Measurements from ENCODE around the gene DHRS9.

Gene DHRS9

DNA sequence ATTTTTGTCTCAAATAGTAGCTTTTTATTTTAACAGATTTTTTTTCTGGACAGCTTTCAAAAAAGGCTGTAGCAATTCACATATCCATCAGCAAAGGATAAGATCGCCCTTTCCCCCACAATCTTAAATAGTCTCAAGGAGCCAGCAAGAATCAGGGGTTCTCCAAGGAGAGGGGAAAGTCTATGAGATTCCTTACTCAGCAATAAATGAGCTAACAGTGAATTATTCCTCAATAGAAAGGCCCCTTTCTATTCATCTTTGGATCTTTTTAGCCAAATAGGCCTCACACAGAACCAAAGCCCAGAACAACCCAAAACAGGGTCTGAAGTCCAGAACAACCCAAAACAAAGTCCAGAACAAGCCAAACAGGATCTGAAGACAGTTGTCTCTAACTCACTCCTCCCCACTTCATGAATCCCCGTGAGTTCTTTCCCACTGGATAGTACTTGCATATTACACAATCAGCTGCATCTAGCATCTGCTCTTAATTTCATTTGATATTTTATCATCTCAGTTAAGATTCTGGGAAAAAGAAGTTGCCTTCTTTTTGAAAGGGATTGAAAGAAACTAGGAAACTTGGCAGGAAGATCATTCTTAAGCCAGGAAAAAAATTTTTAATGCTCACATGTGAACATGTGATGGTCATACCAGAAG, 3.4 kb upstream of the DHRS9 start:
- TF ChIP-seq, protein P1, sequence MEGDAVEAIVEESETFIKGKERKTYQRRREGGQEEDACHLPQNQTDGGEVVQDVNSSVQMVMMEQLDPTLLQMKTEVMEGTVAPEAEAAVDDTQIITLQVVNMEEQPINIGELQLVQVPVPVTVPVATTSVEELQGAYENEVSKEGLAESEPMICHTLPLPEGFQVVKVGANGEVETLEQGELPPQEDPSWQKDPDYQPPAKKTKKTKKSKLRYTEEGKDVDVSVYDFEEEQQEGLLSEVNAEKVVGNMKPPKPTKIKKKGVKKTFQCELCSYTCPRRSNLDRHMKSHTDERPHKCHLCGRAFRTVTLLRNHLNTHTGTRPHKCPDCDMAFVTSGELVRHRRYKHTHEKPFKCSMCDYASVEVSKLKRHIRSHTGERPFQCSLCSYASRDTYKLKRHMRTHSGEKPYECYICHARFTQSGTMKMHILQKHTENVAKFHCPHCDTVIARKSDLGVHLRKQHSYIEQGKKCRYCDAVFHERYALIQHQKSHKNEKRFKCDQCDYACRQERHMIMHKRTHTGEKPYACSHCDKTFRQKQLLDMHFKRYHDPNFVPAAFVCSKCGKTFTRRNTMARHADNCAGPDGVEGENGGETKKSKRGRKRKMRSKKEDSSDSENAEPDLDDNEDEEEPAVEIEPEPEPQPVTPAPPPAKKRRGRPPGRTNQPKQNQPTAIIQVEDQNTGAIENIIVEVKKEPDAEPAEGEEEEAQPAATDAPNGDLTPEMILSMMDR (IDR thresholded peaks at IDR 0.05; ENCODE audit: borderline replicate concordance, insufficient read depth, low read depth, low read length) = no peak
- no peak overlapping the region for H3K4me3 ChIP-seq (ENCODE audit: low read depth, low read length)

DNA sequence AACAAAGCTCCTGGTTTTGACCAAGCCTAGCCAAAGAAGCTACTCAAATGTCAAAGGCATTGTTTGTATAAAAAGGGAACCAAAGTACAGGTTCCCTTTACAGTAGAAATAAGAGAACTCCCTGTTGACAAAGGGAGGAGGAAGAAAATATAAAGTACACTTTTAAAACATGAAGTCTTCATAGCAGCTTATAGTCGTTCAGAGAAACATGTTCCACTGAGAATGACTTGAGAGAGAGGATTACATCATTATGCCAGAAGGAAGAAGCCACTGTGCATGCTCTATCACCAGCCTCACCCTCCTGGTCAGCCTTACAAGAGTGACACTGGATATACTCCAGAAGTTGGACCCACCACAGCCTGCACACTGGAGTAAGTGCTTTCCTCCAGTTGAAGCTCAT, 2.5 kb upstream of the DHRS9 start:
- TF ChIP-seq, protein P1 (IDR thresholded peaks at IDR 0.05; ENCODE audit: borderline replicate concordance, insufficient read depth, low read depth, low read length) = no peak
- H3K4me3 ChIP-seq (ENCODE audit: low read depth, low read length) = no peak overlapping the region

DNA sequence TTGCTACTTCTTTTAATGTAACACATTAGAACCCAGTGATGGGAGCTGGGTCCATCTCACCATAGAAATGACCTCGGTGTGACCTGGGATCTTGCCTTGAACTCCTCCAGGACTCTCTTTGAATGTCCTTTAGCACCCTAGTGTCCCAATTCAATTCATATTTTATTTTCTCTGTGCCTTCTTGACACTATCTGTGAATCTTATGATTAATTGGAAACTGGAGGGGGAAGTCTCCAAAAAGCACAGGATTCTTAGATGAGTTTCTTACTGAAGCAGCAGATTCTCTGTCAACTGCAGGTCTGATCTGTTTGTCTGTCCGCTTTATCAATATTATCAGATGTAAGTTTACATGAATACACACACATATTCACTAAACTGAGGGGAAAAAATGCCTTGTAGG, 470 bp downstream of the DHRS9 start:
- TF ChIP-seq, protein P1 (IDR thresholded peaks at IDR 0.05; ENCODE audit: borderline replicate concordance, insufficient read depth, low read depth, low read length) = no peak
- no peak overlapping the region for H3K4me3 ChIP-seq (ENCODE audit: low read depth, low read length)

DNA sequence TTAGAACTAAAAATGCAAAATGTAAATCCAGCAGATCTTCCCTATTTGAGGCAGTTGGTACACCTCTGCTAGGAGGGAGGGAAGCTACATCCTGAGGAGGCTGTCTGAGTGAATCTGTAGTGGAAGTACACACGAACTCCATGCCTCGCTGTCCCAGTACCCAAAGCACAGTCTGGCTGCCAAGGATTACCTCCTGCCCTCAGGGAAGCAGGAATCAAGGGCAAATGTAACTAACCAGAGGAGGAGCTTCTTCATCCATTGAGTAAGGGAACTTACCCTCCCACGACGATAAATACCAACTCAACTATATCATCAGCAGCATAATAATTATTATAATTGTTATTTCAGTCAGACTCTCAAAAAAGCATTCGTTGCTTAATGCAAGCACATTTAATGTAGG, 2.1 kb downstream of the DHRS9 start:
- TF ChIP-seq, protein P1 (IDR thresholded peaks at IDR 0.05; ENCODE audit: borderline replicate concordance, insufficient read depth, low read depth, low read length) = no peak
- H3K4me3 ChIP-seq (ENCODE audit: low read depth, low read length) = no peak overlapping the region

DNA sequence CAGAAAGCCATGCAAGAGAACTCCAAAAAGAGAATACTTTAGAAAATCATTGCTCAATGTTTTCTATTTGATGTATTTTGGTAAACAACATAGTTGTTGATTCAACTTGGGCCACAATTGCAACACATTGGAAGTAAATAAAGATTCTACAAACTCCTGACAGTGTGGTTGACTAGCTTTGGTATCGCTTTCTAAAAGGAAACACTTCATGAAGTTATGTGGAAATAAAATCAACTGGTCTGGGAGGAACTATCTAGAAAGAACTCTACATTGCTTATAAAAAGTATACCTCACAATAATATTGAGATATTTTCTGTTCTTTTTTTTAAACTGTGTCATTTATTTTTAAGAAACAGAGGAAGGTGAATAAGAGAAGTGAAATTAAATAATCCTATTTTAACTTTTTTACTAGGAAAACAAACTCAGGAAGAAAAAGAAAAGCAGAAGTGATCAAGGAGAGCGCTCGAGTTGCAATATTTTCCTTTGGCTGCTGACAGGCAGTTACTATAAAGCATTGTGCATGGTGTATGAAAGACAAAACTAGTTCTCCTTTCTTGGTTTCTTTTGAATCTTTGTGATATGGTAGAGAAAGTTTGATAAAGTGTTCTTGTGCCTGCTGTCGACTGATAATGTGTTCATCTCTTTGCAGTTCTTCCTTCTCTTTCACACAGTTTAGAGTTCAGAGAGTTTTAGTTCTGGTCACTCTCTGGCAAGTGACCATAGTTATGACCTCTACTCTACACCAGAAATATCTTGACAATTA, 3.0 kb downstream of the DHRS9 start:
- TF ChIP-seq, protein P1 (IDR thresholded peaks at IDR 0.05; ENCODE audit: borderline replicate concordance, insufficient read depth, low read depth, low read length) = no peak
- H3K4me3 ChIP-seq (ENCODE audit: low read depth, low read length) = no peak overlapping the region

DNA sequence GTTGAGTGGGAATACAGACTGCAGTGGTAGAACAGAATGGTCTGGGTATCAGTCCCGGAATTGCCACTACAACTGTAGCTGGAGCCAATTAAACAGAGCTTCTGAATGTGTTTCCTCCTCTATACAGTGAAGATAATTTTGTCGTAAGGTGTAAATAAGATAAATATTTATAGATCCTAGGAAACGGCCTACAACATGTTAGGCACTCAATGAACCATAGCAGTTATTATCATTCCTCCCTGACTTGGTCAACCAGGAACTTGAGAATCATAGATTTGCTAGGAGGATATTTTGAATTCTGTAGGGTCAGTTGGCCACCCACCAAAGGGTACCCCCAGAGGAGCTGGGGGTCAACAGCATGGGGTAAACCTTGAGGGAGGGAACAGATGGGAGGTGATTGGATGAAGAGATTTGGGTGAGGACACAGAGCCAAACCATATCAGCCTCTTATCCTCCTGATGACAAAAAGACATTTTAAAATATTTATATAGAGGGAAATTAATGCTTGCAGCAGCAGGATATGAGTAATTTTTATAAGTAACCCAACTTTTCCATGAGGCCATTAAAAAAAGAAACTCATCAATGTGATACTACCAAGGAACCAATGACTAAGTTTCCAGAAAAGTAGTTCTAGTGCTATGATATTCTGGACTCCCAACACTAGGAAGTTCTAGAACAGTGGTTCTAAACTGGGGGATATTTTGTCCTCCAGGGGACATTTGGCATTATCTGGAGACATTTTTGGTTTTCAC, 4.0 kb downstream of the DHRS9 start:
- H3K4me3 ChIP-seq (ENCODE audit: low read depth, low read length) = no peak overlapping the region
- TF ChIP-seq, protein P1 (IDR thresholded peaks at IDR 0.05; ENCODE audit: borderline replicate concordance, insufficient read depth, low read depth, low read length) = no peak
